ENCODE results near the gene RFTN1.

The RFTN1 gene

GRCh38 chr3:16529264-16529663 is 15.8 kb upstream of the RFTN1 start:
- no peak for DNase-seq (ENCODE audit: low read depth, low spot score)

- DNase-seq (ENCODE audit: low read depth, low spot score) = no peak
Measured at GRCh38 chr3:16528581-16528993, 15.1 kb upstream of the RFTN1 start.

- DNase-seq (ENCODE audit: low read depth, low spot score) = no peak
Measured at GRCh38 chr3:16528106-16528505, 14.6 kb upstream of the RFTN1 start.

- no peak for DNase-seq (ENCODE audit: low read depth, low spot score)
Measured at GRCh38 chr3:16524196-16524595, 10.7 kb upstream of the RFTN1 start.

GRCh38 chr3:16523778-16524177 is 10.3 kb upstream of the RFTN1 start:
- DNase-seq (ENCODE audit: low read depth, low spot score) = no peak

- no peak for DNase-seq (ENCODE audit: low read depth, low spot score)
Measured at GRCh38 chr3:16522834-16523233, 9.3 kb upstream of the RFTN1 start.

GRCh38 chr3:16520970-16521881 is 7.7 kb upstream of the RFTN1 start:
- DNase-seq (ENCODE audit: low read depth, low spot score) = no peak

GRCh38 chr3:16520241-16520969 is 6.9 kb upstream of the RFTN1 start:
- DNase-seq (ENCODE audit: low read depth, low spot score) = no peak

GRCh38 chr3:16516695-16517481 is 3.4 kb upstream of the RFTN1 start:
- DNase-seq (ENCODE audit: low read depth, low spot score) = no peak

- no peak for DNase-seq (ENCODE audit: low read depth, low spot score)
Measured at GRCh38 chr3:16515885-16516420, 2.5 kb upstream of the RFTN1 start.

GRCh38 chr3:16514755-16515353 is 1.4 kb upstream of the RFTN1 start:
- DNase-seq (ENCODE audit: low read depth, low spot score) = no peak

- no peak for DNase-seq (ENCODE audit: low read depth, low spot score)
Measured at GRCh38 chr3:16514021-16514700, 662 bp upstream of the RFTN1 start.

- peak; percentile 12 for DNase-seq (ENCODE audit: low read depth, low spot score)
Measured at GRCh38 chr3:16512435-16513140, 911 bp downstream of the RFTN1 start.

GRCh38 chr3:16511681-16512434 is 1.6 kb downstream of the RFTN1 start:
- DNase-seq (ENCODE audit: low read depth, low spot score) = peak; percentile 47

GRCh38 chr3:16510620-16511319 is 2.7 kb downstream of the RFTN1 start:
- no peak for DNase-seq (ENCODE audit: low read depth, low spot score)

GRCh38 chr3:16509721-16510619 is 3.5 kb downstream of the RFTN1 start:
- DNase-seq (ENCODE audit: low read depth, low spot score) = no peak

GRCh38 chr3:16508591-16508995 is 4.9 kb downstream of the RFTN1 start:
- no peak for DNase-seq (ENCODE audit: low read depth, low spot score)

- no peak for DNase-seq (ENCODE audit: low read depth, low spot score)
Measured at GRCh38 chr3:16508243-16508578, 5.3 kb downstream of the RFTN1 start.

Data from activated CD4-positive, CD25-positive, alpha-beta regulatory T cell treated with anti-CD3 and anti-CD28 coated beads, Interleukin-2, amount 50 U/mL, for 16 hours (primary cell).